ENCODE measurements around the gene CRYBB1.

Gene CRYBB1

GRCh38 chr22:26617271-26618199 is at the start of gene CRYBB1:
Gene CRYBB1 (minus strand): TSS chr22:26618027. CDS start chr22:26616319, 1,708 bp downstream.
- no peak for DNase-seq

- no peak for DNase-seq
Measured at GRCh38 chr22:26667140-26667539, 49.3 kb upstream of the CRYBB1 start.

- DNase-seq, result no peak
Measured at GRCh38 chr22:26665813-26666231, 48.0 kb upstream of the CRYBB1 start.

GRCh38 chr22:26663374-26663923 is 45.6 kb upstream of the CRYBB1 start:
- DNase-seq, result no peak

DNA sequence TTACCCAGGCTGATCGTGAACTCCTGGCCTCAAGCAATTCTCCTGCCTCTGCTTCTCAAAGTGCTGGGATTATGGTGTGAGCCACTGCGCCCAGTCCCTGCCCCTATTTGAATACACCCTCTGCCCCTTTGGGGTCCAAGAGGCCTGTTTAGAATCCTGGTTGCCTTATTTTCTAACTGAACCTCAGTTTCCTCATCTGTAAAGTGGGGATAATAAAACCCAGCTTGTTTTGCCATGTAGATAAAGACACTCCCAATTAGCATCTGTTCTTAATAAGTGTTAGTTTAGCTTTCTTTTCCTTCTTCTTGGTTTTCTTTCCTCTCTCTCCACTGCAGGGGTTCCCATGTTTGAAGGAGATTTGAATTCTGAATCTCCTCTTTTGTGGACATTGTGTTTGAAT is 44.3 kb upstream of the CRYBB1 start:
- no peak for DNase-seq

GRCh38 chr22:26660961-26661578 is 43.2 kb upstream of the CRYBB1 start:
- DNase-seq, result no peak

GRCh38 chr22:26660356-26660755 is 42.5 kb upstream of the CRYBB1 start:
- DNase-seq, result no peak

DNA sequence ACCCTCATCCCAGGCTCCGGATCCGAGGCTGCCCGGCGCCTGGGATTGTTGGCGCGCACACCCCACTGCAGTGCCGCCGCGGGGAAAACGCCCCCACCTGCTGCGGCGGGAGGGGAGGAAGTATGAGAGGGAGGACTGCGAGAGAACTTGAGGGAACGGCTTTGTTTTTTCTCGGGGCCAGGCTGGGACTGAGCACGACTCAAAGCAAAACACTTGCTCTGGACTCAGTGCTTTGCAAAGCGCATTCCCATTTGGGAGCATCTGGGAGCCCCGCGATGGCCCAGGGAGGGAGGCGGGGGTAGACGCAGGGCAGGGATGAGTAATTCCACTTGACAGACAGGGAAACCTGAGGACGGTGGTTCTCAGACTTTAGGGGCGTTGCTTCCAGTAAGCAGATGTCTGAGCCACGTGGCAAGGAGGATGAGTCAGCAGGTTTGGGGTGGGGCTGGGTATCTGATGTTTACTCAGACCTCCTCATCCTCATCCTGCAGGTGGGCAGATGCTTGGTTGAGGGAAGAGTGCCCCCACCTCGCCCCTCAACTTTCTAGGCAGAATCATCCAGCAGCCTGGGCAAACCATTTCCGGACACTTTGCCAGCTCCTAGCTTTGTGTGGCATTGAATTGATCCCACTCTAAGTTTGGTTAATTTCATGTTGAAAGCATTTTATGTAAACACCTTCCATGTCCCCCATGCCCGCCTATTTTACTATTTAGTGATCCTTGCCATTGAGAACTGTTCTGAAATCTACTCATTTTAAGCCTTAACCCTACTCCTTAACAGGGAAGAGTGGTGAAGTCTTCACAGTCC is 41.0 kb upstream of the CRYBB1 start:
- peak; percentile 82 for DNase-seq

DNA sequence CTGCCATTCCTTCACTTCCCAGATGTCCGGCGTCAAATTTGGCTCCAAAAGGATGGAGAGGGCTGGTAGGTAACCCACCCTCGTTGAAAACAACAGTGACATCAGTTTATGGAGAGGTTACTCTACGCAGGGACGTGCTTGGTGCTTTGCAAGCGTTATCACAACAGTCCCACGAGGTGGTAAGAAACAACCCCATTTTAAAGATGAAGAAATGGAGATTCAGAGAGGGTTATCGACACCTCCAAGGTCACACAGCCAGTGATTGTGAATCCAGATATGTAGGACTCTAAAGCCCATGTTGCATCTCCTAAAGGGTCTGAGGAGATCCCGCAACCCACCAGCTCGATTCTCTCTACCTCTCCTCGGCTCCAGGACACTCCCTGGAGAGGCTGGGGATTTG is 40.3 kb upstream of the CRYBB1 start:
- DNase-seq, result no peak

GRCh38 chr22:26656891-26657851 is 39.3 kb upstream of the CRYBB1 start, which contains the start of gene MIAT:
Gene MIAT (plus strand): TSS chr22:26657588.
- peak; percentile 36 for DNase-seq

DNA sequence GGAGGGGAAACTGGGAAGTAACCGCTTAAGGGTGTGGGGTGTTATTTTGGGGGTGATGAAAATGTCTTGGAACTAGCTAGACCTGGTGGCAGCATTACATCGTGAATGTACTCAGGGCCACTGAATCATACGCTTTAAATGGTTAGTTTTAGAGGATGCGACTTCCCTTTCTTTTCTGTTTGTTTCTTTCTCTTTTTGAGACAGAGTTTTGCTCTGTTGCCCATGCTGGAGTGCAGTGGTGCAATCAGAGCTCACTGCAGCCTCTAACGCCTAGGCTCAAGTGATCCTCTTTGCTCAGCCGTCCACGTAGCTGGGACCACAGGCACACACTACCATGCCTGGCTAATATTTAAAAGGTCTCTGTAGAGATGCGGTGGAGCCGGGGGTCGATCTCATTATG is 34.0 kb upstream of the CRYBB1 start:
- no peak for DNase-seq

GRCh38 chr22:26650722-26651421 is 33.0 kb upstream of the CRYBB1 start:
- DNase-seq, result no peak

GRCh38 chr22:26648528-26649388 is 30.9 kb upstream of the CRYBB1 start:
- no peak for DNase-seq

- DNase-seq, result peak; percentile 92
Measured at GRCh38 chr22:26648011-26648497, 30.2 kb upstream of the CRYBB1 start.

GRCh38 chr22:26646158-26646557 is 28.3 kb upstream of the CRYBB1 start:
- no peak for DNase-seq

DNA sequence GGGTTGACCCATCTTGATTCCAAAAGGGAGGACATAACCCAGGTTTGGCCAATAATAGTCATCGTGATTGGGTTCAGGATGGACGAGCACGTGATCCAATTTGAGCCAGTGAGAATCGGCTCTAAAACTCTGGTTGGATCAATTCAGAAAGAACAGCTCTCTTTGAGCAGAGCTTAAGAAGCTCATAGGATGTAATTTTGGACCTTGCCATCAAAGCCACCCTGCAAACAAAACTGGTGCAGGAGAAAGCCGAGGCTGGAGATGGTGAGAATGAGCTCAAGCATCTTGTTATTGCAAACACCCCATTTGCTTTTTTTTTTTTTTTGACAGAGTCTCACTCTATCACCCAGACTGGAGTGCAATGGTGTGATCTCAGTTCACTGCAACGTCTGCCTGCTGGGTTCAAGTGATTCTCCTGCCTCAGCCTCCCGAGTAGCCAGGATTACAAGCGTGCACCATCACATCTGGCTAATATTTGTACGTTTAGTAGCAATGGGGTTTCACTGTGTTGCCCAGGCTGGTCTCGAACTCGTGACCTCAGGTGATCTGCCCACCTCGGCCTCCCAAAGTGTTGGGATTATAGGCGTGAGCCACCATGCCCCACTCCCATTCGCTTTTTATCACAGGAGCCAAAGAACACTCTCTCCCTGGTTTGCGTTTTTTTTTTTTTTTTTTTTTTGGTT is 25.7 kb upstream of the CRYBB1 start:
- DNase-seq, result no peak

DNA sequence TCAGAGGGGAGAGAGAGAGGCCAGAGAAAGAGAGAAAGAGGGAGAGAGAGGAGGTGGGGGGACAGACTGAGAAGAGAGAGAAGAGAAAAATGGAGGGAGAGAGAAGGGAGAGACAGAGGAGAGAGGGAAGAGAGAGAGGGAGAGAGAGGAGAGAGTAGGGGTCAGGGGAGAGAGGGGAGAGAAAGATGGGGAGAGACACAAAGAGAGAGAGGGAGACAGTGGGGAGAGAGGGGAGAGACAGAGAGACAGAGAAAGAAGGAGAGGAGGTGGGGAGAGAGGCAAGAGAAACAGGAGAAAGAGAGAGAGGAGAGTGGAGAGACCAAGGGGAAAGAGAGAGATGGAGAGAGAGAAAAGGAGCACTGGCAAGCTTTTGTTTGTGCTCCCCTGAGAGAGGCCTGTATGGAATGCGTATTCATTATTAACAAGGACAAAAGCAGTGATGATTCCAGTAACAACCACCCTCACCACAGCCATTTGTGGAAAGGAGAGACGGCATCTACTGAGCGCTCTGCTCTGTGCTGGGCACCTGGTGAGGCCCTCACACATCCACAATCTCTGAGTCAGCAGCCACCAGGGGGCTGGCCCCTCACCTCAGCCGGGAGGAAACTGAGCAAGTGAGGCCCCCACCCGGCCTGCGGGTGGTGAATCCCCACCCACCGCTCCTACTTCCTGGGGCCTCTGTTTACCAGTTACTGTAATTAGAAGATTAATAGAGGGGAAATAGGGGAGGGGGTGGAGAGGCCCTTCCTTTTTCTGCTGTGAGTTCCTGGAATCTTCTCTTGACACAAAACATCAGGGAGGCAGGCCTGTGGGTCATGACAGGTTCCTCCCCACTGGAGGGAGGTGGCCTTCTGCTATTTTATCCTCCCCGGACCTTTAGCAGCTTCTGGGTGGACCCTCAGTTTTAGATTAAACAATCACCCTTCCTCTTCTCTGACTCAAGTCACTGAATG is 24.9 kb upstream of the CRYBB1 start:
- no peak for DNase-seq

DNA sequence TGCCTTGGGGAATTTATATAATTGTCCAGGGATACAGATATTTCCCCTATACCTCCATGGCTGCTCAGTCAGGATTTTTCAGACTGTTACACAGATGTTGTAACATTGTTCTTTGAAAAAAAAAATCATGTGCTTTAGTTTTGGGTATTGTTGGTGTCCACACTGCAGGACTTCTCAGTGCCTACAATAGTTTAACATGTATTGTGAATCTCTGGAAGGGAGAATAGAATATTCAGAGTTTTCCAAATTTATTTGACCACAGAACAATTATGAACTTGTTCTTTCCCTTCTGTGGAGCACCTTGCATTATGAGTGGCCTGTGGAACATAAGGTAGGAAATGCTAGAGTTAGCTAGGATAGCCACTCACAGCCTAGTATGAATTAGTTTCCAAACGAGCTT is 18.5 kb upstream of the CRYBB1 start:
- no peak for DNase-seq

Measured in NCI-H1105 (cell line).